ENCODE data around the gene ZNRF3.

GRCh38 chr22:28978863-28979796, 95.8 kb downstream of the ZNRF3 start:
- TF ChIP-seq CTCF (IDR thresholded peaks at IDR 0.05) (no peak), POLR2A (IDR thresholded peaks at IDR 0.05) (no peak)
